Testis (tissue), 3 donors: ENCODE data around the gene CD164L2. TPM values are rescaled to one million over a fixed set of nuclear protein-coding genes. Genes with fewer than 3 reads are reported as not detected.

Experiments used
- DNase-seq: peaks from one replicate; pipeline ENCODE4 v3.0.0-alpha.2; 2019
- H3K27ac ChIP-seq, 2 donors: fragments of 200-600 bp; sonication (generic); one replicate each; pipeline ENCODE4 v1.5.1; 2019
- H3K27me3 ChIP-seq: fragments of 200-600 bp; sonication (generic); one replicate; pipeline ENCODE4 v1.5.1; 2019
- H3K36me3 ChIP-seq: fragments of 200-600 bp; sonication (generic); one replicate; pipeline ENCODE4 v1.5.1; 2017; ENCODE audit warnings: low read depth; ENCODE audit errors: missing control alignments
- H3K4me1 ChIP-seq: fragments of 200-600 bp; sonication (generic); one replicate; pipeline ENCODE4 v1.5.1; 2019
- H3K4me3 ChIP-seq, 2 donors: fragments of 200-600 bp; sonication (generic); one replicate each; pipeline ENCODE4 v1.5.1; 2017 to 2019
- H3K9me3 ChIP-seq: fragments of 200-600 bp; sonication (generic); one replicate; pipeline ENCODE4 v1.5.1; 2017
- CTCF ChIP-seq, 3 experiments: fragments of 450-650 bp in 2 of 3; fragments of 200-600 bp in 1 of 3; sonication (generic) in 1 of 3; IDR thresholded peaks; one replicate each; pipeline ENCODE4 v1.5.1; 2016 to 2019; ENCODE audit warnings: antibody characterized with exemption in 3 of 3, mild to moderate bottlenecking in 2 of 3, moderate library complexity in 1 of 3
- POLR2A ChIP-seq: fragments of 450-650 bp; IDR thresholded peaks from one replicate; pipeline ENCODE4 v1.6.1; 2017; ENCODE audit warnings: antibody characterized with exemption, mild to moderate bottlenecking, moderate library complexity
- WGBS, 2 donors: methylation state at CpG; one replicate each; pipeline ENCODE4 v1.1.5; 2018; 5-methylcytosine and 5-hydroxymethylcytosine counted together
- intact Hi-C: fragments of 100-400 bp; cut with DNase I; formaldehyde crosslinking; loops from one replicate; pipeline ENCODE4 v1.15.1; 2023; ENCODE audit warnings: low total_unique reads
- polyA plus RNA-seq: library from polyadenylated mRNA; stranded (reverse); fragments of 350-450 nt; fragmentation: Illumina TruSeq; extraction: RNeasy Lipid Tissue Mini Kit (QIAGEN cat#74804); gene quantifications from one replicate; pipeline ENCODE4 v1.2.3, GENCODE V29; 2014; ENCODE audit warnings: low read depth, low replicate concordance; ENCODE audit not compliant: insufficient read depth
- total RNA-seq, 2 donors: library from RNA; depleted of rRNA; stranded (reverse); fragments of >200 nt; gene quantifications; one replicate each; pipeline ENCODE4 v1.2.3, GENCODE V29; 2016

Gene CD164L2
- total and polyA plus RNA-seq, 3 donors from 2014 or later = 0.24 to 1.5 (median 0.76) TPM

GRCh38 chr1:27394925-27395324 is 11.8 kb upstream of the CD164L2 start:
- Histone ChIP-seq H3K36me3 (no peaks in the 10 kb centered on the region), H3K27ac (no peak overlapping the region), H3K4me1 (peaks cover 17% of the 10 kb centered on the region), H3K4me3 (no peak overlapping the region), H3K9me3 (no peaks in the 10 kb centered on the region), H3K27me3 (no peaks in the 10 kb centered on the region)
- 48 to 60% methylated on average over 1 of the region's 1 CpG for WGBS, 2 donors
- DNase-seq = no peak
- intact Hi-C loops = loop anchor here (5.0 to 10.0 kb wide), 2 partner anchors 93 to 210 kb away; partner anchors contain the start of gene AHDC1
- no peak for TF ChIP-seq CTCF (IDR thresholded peaks at IDR 0.05)
- no peak for TF ChIP-seq POLR2A

- TF ChIP-seq CTCF (IDR thresholded peaks at IDR 0.05) (no peak), POLR2A (no peak)
- WGBS, 2 donors = 92 to 96% methylated on average over 3 to 9 of the region's 9 CpGs
These were observed 11.1 kb upstream of the CD164L2 start for GRCh38 chr1:27394282-27394658.

GRCh38 chr1:27393641-27394281 is 10.6 kb upstream of the CD164L2 start:
- 92 to 96% methylated on average over 11 to 18 of the region's 18 CpGs for WGBS, 2 donors
- no peak overlapping the region for H3K4me3 ChIP-seq
- intact Hi-C loops = loop anchor here (5.0 to 10.0 kb wide), 2 partner anchors 91 to 211 kb away; partner anchors contain the start of gene AHDC1
- no peaks in the 10 kb centered on the region for H3K9me3 ChIP-seq
- TF ChIP-seq CTCF (IDR thresholded peaks at IDR 0.05) = no peak
- no peak for TF ChIP-seq POLR2A
- DNase-seq = no peak
- peaks cover 17% of the 10 kb centered on the region for H3K4me1 ChIP-seq
- no peak overlapping the region for H3K27ac ChIP-seq
- H3K27me3 ChIP-seq = no peaks in the 10 kb centered on the region
- no peaks in the 10 kb centered on the region for H3K36me3 ChIP-seq

More at GRCh38 chr1:27394282-27394658, 11.1 kb upstream of the CD164L2 start:
- intact Hi-C loops = loop anchor here (5.0 to 10.0 kb wide), 2 partner anchors 92 to 211 kb away; partner anchors contain the start of gene AHDC1
- DNase-seq = no peak
- Histone ChIP-seq H3K36me3 (no peaks in the 10 kb centered on the region), H3K9me3 (no peaks in the 10 kb centered on the region), H3K4me3 (no peak overlapping the region), H3K4me1 (peaks cover 17% of the 10 kb centered on the region), H3K27ac (no peak overlapping the region), H3K27me3 (no peaks in the 10 kb centered on the region)

GRCh38 chr1:27392778-27393635 is 9.9 kb upstream of the CD164L2 start:
- Histone ChIP-seq H3K27me3 (no peaks in the 10 kb centered on the region), H3K4me1 (peaks cover 17% of the 10 kb centered on the region), H3K36me3 (no peaks in the 10 kb centered on the region), H3K9me3 (no peaks in the 10 kb centered on the region), H3K4me3 (peak overlapping the region; percentile 48 to 54), H3K27ac (no peak overlapping the region)
- WGBS, 2 donors = 35 to 49% methylated on average over 11 to 30 of the region's 30 CpGs
- DNase-seq = no peak
- intact Hi-C loops = loop anchor here (5.0 to 10.0 kb wide), 2 partner anchors 91 to 212 kb away; partner anchors contain the start of gene AHDC1
- TF ChIP-seq POLR2A (no peak), CTCF (IDR thresholded peaks at IDR 0.05) (no peak)
